Measurements from ENCODE around the gene PSMB3. TPM values are rescaled to one million over a fixed set of nuclear protein-coding genes. Genes with fewer than 3 reads are reported as not detected.

PSMB3 gene
- total RNA-seq, 1 donor: 95.5 TPM

Other genes starting within 250 kb of the PSMB3 start
- not detected for gene SRCIN1, start 146.8 kb upstream of the PSMB3 start, total RNA-seq
- 0.63 TPM for gene EPOP, start 77.8 kb upstream of the PSMB3 start, total RNA-seq
- gene MLLT6, start 47.5 kb upstream of the PSMB3 start, total RNA-seq: 95.9 TPM
- 1.8 TPM for gene CISD3, start 22.4 kb upstream of the PSMB3 start, total RNA-seq
- not detected for gene PCGF2, start 4.4 kb upstream of the PSMB3 start, total RNA-seq
- 17.8 TPM for gene PIP4K2B, start 46.8 kb downstream of the PSMB3 start, total RNA-seq
- gene CWC25, start 72.6 kb downstream of the PSMB3 start, total RNA-seq: 30.0 TPM
- gene RPL23, start 101.0 kb downstream of the PSMB3 start, total RNA-seq: 1,618 TPM
- gene LASP1, start 117.3 kb downstream of the PSMB3 start, total RNA-seq: 103 TPM
- not detected for gene FBXO47, start 214.7 kb downstream of the PSMB3 start, total RNA-seq